SKM-1 treated with dmso at 0.1 percent for 144 hours (cell line): ENCODE measurements around the gene PNPLA5.
"Not testable (repeated sequence)": the region's sequence is repeated elsewhere in the genome, so short reads cannot be mapped to it uniquely, and the experiment has no call there.

ENCODE experiments used
- DNase-seq: peaks from one replicate; lab custom pipeline; 2025; ENCODE audit not compliant: unreplicated experiment; lab: John Stamatoyannopoulos, UW

Gene PNPLA5

GRCh38 chr22:43881091-43882061 is 10.4 kb downstream of the PNPLA5 start:
- DNase-seq, result no peak

GRCh38 chr22:43880541-43880991 is 11.2 kb downstream of the PNPLA5 start:
- no peak for DNase-seq

- DNase-seq, result no peak
Measured at GRCh38 chr22:43879901-43880540, 11.8 kb downstream of the PNPLA5 start.

DNA sequence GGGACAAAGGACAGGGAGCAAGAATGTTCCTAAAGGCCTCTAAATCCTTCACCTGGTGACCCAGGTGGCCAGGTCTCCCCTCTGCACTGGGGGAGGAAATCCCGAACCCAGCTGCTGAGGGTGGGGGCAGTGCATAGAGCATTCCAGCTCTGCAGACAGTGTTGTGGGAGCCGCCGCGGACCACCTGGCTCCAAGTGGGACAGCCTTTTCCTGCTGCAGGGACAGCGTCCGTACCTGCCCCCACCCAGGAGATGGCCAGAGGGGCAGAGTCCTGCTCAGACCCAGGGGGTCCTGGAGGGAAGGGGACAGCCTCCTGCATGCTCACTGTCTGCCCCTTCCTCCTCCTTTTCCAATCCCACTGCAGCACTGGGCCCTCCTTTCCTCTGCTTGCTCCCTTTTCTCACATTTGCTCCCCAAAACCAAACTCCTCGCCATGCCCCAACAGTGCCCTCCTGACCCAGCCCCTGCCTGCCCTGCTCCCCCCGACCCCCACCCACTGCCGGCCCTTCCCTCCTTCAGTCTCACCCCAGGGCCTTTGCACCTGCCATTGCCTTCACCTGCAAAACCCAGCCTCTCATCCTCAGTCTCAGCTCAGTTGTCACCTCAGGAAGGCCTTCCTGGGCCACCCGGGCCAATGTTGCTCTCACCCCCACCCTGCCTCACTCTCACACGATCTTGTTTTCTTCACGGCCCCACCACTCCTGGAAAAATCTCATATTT is 12.8 kb downstream of the PNPLA5 start:
- DNase-seq, result no peak

GRCh38 chr22:43878079-43878795 is 13.6 kb downstream of the PNPLA5 start:
- no peak for DNase-seq

- no peak for DNase-seq
Measured at GRCh38 chr22:43876866-43877509, 14.8 kb downstream of the PNPLA5 start.

GRCh38 chr22:43869799-43870198 is 22.0 kb downstream of the PNPLA5 start:
- no peak for DNase-seq

DNA sequence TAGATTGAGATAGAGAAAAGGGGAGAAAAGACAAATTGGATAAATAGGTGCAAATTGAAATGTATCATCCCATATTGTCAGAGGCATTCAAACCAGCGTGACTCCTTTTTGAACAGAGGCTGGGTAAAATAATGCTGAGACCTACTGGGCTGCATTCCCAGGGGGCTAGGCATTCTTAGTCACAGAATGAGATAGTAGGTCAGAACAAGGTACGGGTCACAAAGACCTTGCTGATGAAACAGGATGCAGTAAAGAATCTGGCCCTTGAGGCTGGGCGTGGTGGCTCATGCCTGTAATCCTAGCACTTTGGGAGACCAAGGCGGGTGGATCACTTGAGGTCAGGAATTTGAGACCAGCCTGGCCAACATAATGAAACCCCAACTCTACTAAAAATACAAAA is 22.8 kb downstream of the PNPLA5 start:
- not testable (repeated sequence) for DNase-seq

DNA sequence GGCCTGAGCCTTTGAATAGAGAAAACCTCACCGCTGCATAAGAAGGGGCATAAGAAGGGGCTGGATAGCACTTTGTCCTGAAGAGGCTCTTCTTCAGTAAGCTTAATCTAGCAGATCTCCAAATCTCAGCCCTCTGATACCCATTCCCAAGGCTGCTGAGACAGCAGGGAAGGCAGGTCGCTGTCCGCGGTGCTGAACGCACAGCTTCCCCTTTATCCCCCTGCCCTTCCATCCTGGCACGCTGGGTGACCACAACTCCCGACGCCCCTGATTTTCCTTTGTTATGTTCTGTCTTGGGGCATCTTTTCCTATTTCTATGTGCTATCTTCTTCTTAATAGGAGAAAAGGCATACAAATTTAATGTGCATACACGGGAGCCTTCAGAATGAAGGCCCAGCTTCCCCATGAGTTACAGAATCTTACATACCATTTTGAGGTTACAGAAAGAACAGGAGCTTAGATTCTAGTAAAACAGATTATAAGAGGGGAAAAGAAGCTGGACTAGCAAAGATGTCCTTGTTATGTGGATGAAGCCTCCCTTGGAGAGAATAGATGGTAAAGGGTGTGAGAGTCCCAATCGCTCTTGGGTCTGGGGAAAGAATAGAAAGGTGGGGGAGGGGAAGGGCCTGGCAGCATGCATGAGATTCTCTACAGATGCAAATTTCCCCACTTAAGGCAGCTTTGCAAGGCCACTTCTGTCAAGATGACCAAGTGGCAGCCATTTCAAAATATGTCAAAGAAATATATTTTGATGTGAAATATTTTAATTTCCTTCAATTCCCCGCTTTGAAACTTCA is 23.8 kb downstream of the PNPLA5 start:
- DNase-seq, result peak; percentile 0

GRCh38 chr22:43862882-43863202 is 29.0 kb downstream of the PNPLA5 start:
- DNase-seq, result no peak

GRCh38 chr22:43862074-43862881 is 29.5 kb downstream of the PNPLA5 start, which contains the start of gene SULT4A1:
SULT4A1 (minus strand) TSS chr22:43862513; CDS start chr22:43862382, 131 bp downstream.
- DNase-seq, result no peak

DNA sequence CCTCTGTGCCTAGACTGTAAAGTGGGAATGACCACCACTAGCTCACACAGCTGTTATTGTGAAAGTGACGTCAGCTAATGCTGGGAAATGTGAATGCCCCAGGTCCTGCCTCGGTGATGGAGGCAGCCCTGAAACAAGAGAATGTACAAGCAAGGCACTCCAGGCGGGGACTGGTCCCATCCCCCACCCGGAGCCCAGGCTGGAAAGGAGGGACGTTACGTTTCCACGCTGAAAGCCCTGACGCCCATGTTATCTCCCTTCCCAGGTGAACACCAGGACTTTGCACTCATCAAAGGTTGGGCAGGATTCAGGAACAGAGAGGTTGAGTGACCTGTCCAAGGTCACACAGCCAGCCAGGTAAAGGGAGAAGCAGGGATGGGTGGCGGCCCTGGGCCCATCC is 30.3 kb downstream of the PNPLA5 start:
- DNase-seq, result no peak

DNA sequence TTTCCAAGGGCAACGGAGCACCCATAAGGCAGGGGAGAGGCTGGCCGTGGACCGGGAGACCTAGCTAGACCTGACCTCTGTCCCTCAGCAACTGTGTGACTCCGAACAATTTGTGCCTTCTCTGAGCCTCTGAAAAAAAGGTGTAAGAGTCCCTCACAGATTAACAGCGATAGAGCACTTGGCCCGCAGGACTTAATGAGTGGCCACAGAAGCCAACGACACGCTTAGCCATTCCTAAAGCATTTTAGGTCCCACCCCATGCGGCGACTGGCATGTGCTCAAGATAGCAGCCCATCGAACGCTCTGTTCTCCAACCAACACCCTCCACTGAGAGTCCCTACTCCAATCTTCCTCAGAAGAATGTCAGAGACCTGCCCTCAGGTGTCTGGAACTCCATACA is 31.0 kb downstream of the PNPLA5 start:
- DNase-seq, result no peak

DNA sequence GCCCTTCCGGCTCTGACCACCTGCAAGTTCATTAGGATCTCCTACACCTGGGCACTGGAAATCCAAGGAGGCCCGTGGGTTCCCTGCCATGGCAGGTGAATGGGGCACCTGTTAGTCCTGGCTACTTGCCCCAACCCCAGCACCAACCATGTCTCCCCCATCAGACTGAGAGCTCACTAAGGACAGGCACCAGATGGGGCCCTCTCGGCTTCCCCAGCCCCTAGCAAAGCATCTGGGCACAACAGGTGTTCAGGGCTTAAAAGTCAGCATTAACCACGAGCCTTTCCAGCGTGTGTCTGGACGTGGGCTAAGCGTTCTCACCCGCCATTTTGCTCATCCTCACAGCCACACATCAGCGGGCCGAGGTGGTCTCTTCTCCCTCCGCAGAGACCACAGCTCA is 31.7 kb downstream of the PNPLA5 start:
- no peak for DNase-seq

DNA sequence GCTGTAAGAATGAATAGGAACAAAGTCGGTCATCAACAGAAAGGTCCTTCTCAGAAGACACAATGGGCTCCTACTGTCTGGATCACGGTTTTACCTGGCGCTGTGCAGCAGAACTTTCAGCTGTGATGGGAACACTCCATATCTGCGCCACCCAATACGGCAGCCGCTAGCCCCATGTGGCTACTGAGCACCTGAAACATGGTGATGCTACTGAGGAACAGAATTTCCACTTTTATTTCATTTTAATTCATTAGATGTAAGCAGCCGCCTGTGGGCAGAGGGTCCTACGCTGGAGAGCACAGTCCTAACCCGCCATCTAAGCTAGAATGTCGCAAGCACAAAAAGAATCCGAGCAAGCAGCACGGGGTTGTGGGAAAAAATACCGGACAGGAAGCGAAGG is 32.2 kb downstream of the PNPLA5 start:
- DNase-seq, result no peak

- DNase-seq, result no peak
Measured at GRCh38 chr22:43859176-43859575, 32.6 kb downstream of the PNPLA5 start.

DNA sequence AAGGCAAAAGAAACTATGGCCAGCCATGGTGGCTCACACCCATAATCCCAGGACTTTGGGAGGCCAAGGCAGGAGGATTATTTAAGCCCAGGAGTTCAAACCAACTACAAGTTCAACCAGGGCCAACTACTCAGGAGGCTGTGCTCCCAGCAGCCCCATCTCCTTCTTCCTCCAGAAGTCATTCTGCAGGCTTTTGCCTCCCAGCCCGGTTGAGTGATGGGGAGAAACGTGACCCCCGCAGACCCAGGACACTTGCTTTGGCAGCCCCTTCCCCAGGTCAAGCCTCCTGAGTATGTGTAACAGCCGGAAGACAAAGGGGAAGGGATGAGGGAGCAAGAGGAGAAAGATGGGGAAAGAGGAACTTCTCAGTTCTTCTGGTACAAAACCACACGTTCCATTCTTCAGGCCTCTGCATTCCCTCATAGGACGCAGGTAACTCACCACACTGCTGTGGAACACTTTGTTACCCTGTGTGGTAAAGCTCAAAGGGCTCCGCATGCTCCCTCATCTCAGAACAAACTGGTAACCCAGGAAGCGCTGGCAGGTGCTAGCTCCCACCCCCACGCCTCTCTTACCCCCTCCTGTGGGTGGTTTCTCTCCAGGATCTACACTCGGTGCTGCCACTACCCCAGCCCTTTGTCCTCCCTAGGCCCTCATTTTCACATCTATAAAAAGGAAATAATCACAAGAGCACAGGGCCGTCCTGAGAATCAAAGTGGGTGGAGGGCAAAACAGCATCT is 33.5 kb downstream of the PNPLA5 start:
- no peak for DNase-seq

GRCh38 chr22:43857367-43857766 is 34.4 kb downstream of the PNPLA5 start:
- DNase-seq, result no peak
